ENCODE results near the gene PBX1.

The PBX1 gene

GRCh38 chr1:164841702-164842465, 282.9 kb downstream of the PBX1 start:
- Mint-ChIP-seq H3K27ac (no peak overlapping the region), H3K27me3 (no peaks in the 10 kb centered on the region), H3K36me3 (ENCODE audit: low read depth) (no peaks in the 10 kb centered on the region), H3K4me3 (no peak overlapping the region), H3K4me1 (no peaks in the 10 kb centered on the region), H3K9me3 (no peaks in the 10 kb centered on the region)
- no peak for ATAC-seq
- DNase-seq = no peak

DNA sequence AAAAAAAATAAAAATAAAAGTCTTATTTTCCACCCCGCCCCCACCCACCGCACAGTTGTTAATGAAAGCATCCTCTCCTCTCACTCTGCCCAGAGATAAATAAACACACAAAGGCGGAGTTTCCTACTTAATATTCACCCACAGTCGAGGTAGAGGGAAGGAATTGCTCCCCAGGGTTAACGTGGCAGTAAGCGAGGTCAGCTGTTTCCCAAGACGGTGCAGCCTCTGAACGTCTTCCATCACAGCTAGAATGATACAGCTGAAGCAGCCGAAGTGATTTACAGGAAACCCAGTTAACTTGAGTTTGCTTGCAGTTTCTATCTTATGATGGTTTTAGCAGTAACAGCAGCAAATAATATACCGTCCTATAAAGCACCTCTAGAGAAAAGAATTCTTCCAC, 283.9 kb downstream of the PBX1 start:
- no peaks in the 10 kb centered on the region for H3K4me1 Mint-ChIP-seq

DNA sequence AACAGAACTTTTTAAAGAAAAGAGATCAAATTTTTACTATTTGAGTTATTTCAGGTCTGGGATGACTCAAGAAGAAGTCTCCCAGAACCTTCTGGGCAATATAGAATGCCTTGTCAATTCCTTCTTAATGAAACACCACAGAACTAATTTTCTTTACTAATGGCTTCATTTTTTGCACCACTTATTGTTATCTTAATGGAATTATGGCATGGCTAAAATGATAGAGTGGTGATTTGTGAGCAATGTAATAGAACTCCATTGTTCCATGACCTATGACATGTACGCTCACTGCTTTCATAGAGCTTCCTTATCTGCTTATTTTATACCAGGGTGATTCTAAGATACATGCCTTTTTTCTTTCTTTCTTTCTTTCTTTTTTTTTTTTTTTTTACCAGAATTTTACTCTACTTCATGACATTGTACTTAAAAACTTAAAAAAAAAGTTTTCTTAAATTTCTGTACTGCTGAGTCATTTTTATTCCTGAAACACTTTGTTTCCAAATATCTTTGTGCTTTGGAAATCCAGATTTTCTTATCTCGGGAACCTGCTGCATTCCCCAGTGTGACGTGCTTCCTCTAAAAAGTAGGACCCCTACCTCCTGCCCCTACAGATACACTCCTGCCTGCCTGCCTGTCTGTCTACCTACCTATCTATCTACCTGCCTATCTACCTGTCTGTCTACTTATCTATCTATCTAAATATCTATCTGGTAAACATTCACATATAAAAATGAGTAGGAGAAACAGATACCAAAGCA, 284.9 kb downstream of the PBX1 start:
- Mint-ChIP-seq H3K27ac (no peak overlapping the region), H3K4me1 (no peaks in the 10 kb centered on the region), H3K36me3 (ENCODE audit: low read depth) (no peaks in the 10 kb centered on the region), H3K9me3 (no peaks in the 10 kb centered on the region), H3K27me3 (no peaks in the 10 kb centered on the region), H3K4me3 (no peak overlapping the region)
- DNase-seq = no peak
- ATAC-seq = no peak

More for the DNA sequence above, 283.9 kb downstream of the PBX1 start:
- H3K36me3 Mint-ChIP-seq (ENCODE audit: low read depth) = no peaks in the 10 kb centered on the region
- DNase-seq = no peak
- no peaks in the 10 kb centered on the region for H3K9me3 Mint-ChIP-seq
- no peak overlapping the region for H3K27ac Mint-ChIP-seq
- H3K27me3 Mint-ChIP-seq = no peaks in the 10 kb centered on the region
- no peak overlapping the region for H3K4me3 Mint-ChIP-seq
- ATAC-seq = no peak

GRCh38 chr1:164846731-164847691, 288.0 kb downstream of the PBX1 start:
- no peaks in the 10 kb centered on the region for H3K27me3 Mint-ChIP-seq
- no peak overlapping the region for H3K4me3 Mint-ChIP-seq
- no peaks in the 10 kb centered on the region for H3K4me1 Mint-ChIP-seq
- no peak overlapping the region for H3K27ac Mint-ChIP-seq
- H3K36me3 Mint-ChIP-seq (ENCODE audit: low read depth) = no peaks in the 10 kb centered on the region
- no peaks in the 10 kb centered on the region for H3K9me3 Mint-ChIP-seq
- ATAC-seq (no peak), DNase-seq (no peak)

DNA sequence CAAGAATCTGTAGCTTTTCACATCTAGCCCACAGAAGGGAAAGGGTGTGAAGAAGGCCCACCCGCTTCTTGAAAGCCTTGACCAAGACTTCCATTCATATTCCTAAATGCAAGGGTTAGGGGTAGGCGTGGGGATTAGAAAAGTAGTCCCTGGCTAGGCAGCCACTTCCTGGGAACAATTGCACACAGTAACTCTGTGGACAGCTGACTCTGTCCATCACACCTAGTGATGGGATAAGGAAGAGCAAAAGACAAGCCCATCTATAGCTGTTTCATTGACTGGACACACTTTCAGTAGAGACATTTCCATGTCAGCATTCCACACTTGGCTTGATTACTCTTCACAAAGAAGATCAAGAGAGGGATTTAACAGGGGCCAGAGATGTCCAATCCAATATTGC, 294.2 kb downstream of the PBX1 start:
- Mint-ChIP-seq H3K4me1 (no peaks in the 10 kb centered on the region), H3K36me3 (ENCODE audit: low read depth) (no peaks in the 10 kb centered on the region), H3K9me3 (peaks cover 4% of the 10 kb centered on the region), H3K27me3 (peaks cover 2% of the 10 kb centered on the region), H3K4me3 (no peak overlapping the region), H3K27ac (no peak overlapping the region)
- ATAC-seq (no peak), DNase-seq (no peak)

DNA sequence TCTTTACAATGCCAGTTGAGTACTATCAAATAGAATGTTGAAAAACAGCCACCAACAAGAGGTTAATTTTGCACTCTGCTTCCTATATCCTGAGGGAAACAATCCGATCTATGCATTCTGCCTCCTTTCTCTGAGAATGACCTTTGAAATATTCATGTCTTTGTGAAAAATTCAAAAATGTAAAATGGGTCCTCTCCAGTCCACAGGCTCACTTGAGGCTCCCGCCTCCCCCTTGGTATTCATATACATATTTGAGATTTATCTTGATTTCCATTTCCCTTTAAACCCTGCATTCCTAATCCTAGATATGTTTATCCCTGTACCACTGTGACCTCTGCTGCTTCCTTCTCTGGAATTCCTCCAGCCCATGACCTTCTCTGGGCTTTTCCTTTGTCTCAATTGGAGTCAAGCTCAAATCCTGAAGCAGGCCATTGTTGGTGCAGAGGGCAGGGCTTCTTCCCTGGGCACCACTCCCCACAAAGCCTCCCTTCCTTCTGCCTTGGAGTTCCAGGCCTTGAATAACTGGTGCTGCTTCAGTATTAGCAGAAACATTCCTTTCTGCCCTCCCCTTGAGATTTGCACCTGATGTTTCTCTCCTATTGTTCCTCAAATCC, 296.8 kb downstream of the PBX1 start:
- Mint-ChIP-seq H3K4me1 (no peaks in the 10 kb centered on the region), H3K4me3 (no peak overlapping the region), H3K27me3 (peaks cover 2% of the 10 kb centered on the region), H3K27ac (no peak overlapping the region), H3K9me3 (peaks cover 4% of the 10 kb centered on the region), H3K36me3 (ENCODE audit: low read depth) (no peaks in the 10 kb centered on the region)
- DNase-seq (no peak), ATAC-seq (no peak)

GRCh38 chr1:164856381-164856780, 297.4 kb downstream of the PBX1 start:
- peaks cover 2% of the 10 kb centered on the region for H3K27me3 Mint-ChIP-seq
- peaks cover 4% of the 10 kb centered on the region for H3K9me3 Mint-ChIP-seq
- H3K36me3 Mint-ChIP-seq (ENCODE audit: low read depth) = no peaks in the 10 kb centered on the region
- H3K4me1 Mint-ChIP-seq = no peaks in the 10 kb centered on the region
- ATAC-seq = no peak
- H3K4me3 Mint-ChIP-seq = no peak overlapping the region
- no peak for DNase-seq
- H3K27ac Mint-ChIP-seq = no peak overlapping the region

- Mint-ChIP-seq H3K4me3 (no peak overlapping the region), H3K27me3 (peaks cover 2% of the 10 kb centered on the region), H3K36me3 (ENCODE audit: low read depth) (no peaks in the 10 kb centered on the region), H3K4me1 (no peaks in the 10 kb centered on the region), H3K27ac (no peak overlapping the region), H3K9me3 (peaks cover 4% of the 10 kb centered on the region)
- DNase-seq (no peak), ATAC-seq (no peak)
Observed at GRCh38 chr1:164857439-164857838, 298.5 kb downstream of the PBX1 start.

GRCh38 chr1:164858096-164858632, 299.2 kb downstream of the PBX1 start:
- Mint-ChIP-seq H3K27me3 (peaks cover under 1% of the 10 kb centered on the region), H3K27ac (no peak overlapping the region), H3K36me3 (ENCODE audit: low read depth) (no peaks in the 10 kb centered on the region), H3K4me1 (no peaks in the 10 kb centered on the region), H3K4me3 (no peak overlapping the region), H3K9me3 (peaks cover 4% of the 10 kb centered on the region)
- no peak for DNase-seq
- ATAC-seq = no peak

DNA sequence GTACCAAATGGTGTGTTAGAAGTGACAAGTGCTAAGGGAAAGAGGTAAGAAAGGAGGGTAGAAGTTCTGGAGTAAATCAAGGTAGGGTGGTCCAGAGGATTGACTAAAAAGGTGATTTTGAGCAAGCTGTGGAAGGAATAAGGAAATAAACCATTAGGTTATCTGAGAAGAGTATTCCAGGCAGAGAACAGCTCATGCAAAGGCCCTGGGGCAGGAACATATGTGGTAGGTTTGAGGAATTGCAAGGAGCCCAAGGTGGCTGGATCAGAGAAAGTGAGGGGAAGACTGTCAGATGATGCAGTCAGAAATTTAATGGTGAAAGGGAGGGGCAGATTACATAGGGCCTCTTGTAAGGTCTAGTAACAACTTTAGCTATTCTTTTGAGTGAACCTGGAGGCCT, 302.6 kb downstream of the PBX1 start:
- no peaks in the 10 kb centered on the region for H3K36me3 Mint-ChIP-seq (ENCODE audit: low read depth)
- H3K27me3 Mint-ChIP-seq = no peaks in the 10 kb centered on the region
- H3K4me3 Mint-ChIP-seq = no peak overlapping the region
- DNase-seq = no peak
- H3K9me3 Mint-ChIP-seq = no peaks in the 10 kb centered on the region
- no peak for ATAC-seq
- H3K4me1 Mint-ChIP-seq = no peaks in the 10 kb centered on the region
- H3K27ac Mint-ChIP-seq = no peak overlapping the region

DNA sequence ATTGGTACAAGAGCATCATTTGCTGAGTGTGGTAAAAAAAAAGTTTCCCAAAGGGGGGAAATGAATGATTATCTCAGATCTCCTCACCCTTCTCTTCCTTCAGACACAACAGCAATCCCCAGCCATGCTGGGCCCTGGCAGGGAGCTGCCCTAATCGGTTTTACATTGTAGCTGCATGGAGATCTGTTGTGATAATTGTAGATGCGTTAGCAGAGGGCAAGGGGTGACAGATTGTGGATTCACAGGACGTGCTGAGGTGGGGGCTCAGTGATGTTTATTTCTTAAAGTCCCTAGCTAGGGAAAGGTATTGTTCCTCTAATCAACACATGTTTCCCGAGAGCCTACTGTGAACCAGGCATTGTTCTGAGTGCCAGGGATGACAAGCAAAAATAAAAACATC, 304.1 kb downstream of the PBX1 start:
- H3K4me3 Mint-ChIP-seq = no peak overlapping the region
- H3K36me3 Mint-ChIP-seq (ENCODE audit: low read depth) = no peaks in the 10 kb centered on the region
- DNase-seq (no peak), ATAC-seq (no peak)
- H3K27me3 Mint-ChIP-seq = no peaks in the 10 kb centered on the region
- no peaks in the 10 kb centered on the region for H3K4me1 Mint-ChIP-seq
- H3K27ac Mint-ChIP-seq = no peak overlapping the region
- H3K9me3 Mint-ChIP-seq = no peaks in the 10 kb centered on the region

DNA sequence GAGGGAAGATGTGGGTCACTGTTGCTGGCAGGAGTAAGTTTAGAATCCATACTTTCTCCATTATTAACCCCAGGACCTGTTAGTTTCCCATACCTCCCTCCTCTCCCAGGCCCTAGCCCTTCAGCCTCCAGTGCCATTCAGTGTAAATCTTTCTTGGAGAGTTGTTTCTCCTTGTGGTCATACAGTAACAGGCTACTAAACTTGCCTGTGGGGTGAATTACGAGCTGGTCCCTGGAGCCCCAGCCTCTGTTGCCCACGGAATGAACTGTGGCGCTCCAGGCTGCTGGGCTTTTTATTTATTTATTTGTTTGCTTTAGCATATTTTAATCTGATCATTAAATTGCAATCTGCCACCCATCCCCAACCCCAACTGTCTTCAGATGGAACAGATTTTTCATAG, 305.2 kb downstream of the PBX1 start:
- no peak for ATAC-seq
- no peak overlapping the region for H3K27ac Mint-ChIP-seq
- H3K27me3 Mint-ChIP-seq = no peaks in the 10 kb centered on the region
- no peaks in the 10 kb centered on the region for H3K4me1 Mint-ChIP-seq
- H3K4me3 Mint-ChIP-seq = no peak overlapping the region
- no peaks in the 10 kb centered on the region for H3K36me3 Mint-ChIP-seq (ENCODE audit: low read depth)
- H3K9me3 Mint-ChIP-seq = no peaks in the 10 kb centered on the region
- DNase-seq = no peak

GRCh38 chr1:164865385-164865784, 306.4 kb downstream of the PBX1 start:
- no peak for ATAC-seq

GRCh38 chr1:164867590-164867989, 308.6 kb downstream of the PBX1 start:
- Mint-ChIP-seq H3K4me1 (no peaks in the 10 kb centered on the region), H3K36me3 (ENCODE audit: low read depth) (no peaks in the 10 kb centered on the region), H3K27me3 (no peaks in the 10 kb centered on the region), H3K27ac (no peak overlapping the region), H3K4me3 (no peak overlapping the region), H3K9me3 (peaks cover 5% of the 10 kb centered on the region)
- DNase-seq = no peak
- ATAC-seq = no peak

More at GRCh38 chr1:164865385-164865784, 306.4 kb downstream of the PBX1 start:
- Mint-ChIP-seq H3K9me3 (peaks cover 5% of the 10 kb centered on the region), H3K36me3 (ENCODE audit: low read depth) (no peaks in the 10 kb centered on the region), H3K4me3 (no peak overlapping the region), H3K27me3 (no peaks in the 10 kb centered on the region), H3K27ac (no peak overlapping the region), H3K4me1 (no peaks in the 10 kb centered on the region)
- no peak for DNase-seq

Measured in activated naive CD8-positive, alpha-beta T cell treated with anti-CD3 and anti-CD28 coated beads, Interleukin-2, amount 50 U/mL, for 24 hours (primary cell).